Measurements from ENCODE around the gene PAXX.

The PAXX gene

GRCh38 chr9:137034709-137035506, 42.7 kb downstream of the PAXX start:
- peak; percentile 76 for DNase-seq

- DNase-seq = no peak
Measured at GRCh38 chr9:137035507-137035834, 43.2 kb downstream of the PAXX start.

- DNase-seq = no peak
Measured at GRCh38 chr9:137035937-137036336, 43.7 kb downstream of the PAXX start.

GRCh38 chr9:137037035-137037434, 44.8 kb downstream of the PAXX start:
- no peak for DNase-seq

GRCh38 chr9:137037483-137037882, 45.3 kb downstream of the PAXX start:
- DNase-seq = no peak

GRCh38 chr9:137038916-137039315, 46.7 kb downstream of the PAXX start:
- no peak for DNase-seq

GRCh38 chr9:137039611-137040366, 47.6 kb downstream of the PAXX start:
- DNase-seq = no peak

- DNase-seq = no peak
Measured at GRCh38 chr9:137040568-137040967, 48.3 kb downstream of the PAXX start.

- DNase-seq = no peak
Measured at GRCh38 chr9:137041124-137041523, 48.9 kb downstream of the PAXX start.

- no peak for DNase-seq
Measured at GRCh38 chr9:137042751-137043727, 50.8 kb downstream of the PAXX start.

Measured in NCI-H1105 treated with DMSO at 0.1 percent for 48 hours (cell line).